Smooth muscle cell (in vitro differentiated cells): ENCODE results near the gene BACH1. TPM values are rescaled to one million over a fixed set of nuclear protein-coding genes. Genes with fewer than 3 reads are reported as not detected.

Source experiments
- DNase-seq: peaks from one replicate; lab custom pipeline; 2025; ENCODE audit not compliant: unreplicated experiment; lab: John Stamatoyannopoulos, UW
- H2AFZ ChIP-seq: fragments of 200-600 bp; sonication (generic); 2 replicates; pipeline ENCODE4 v1.6.0; 2016; ENCODE audit warnings: antibody characterized with exemption, low read depth, mild to moderate bottlenecking
- H3F3A ChIP-seq: fragments of 200-600 bp; sonication (generic); 2 replicates; pipeline ENCODE4 v1.6.0; 2017; ENCODE audit warnings: antibody characterized with exemption, low read depth
- H3K27ac ChIP-seq: fragments of 200-600 bp; sonication (generic); 2 replicates; pipeline ENCODE4 v1.5.1; 2016; ENCODE audit warnings: low read depth, mild to moderate bottlenecking
- H3K27me3 ChIP-seq: fragments of 200-600 bp; sonication (generic); 2 replicates; pipeline ENCODE4 v1.6.1; 2016; ENCODE audit warnings: low read depth, mild to moderate bottlenecking
- H3K36me3 ChIP-seq: fragments of 200-600 bp; sonication (generic); 2 replicates; pipeline ENCODE4 v1.5.1; 2016; ENCODE audit warnings: low read depth
- H3K4me1 ChIP-seq: fragments of 200-600 bp; sonication (generic); 2 replicates; pipeline ENCODE4 v1.5.1; 2016; ENCODE audit warnings: low read depth
- H3K4me2 ChIP-seq: fragments of 200-600 bp; sonication (generic); 2 replicates; pipeline ENCODE4 v1.6.0; 2016; ENCODE audit warnings: mild to moderate bottlenecking
- H3K4me3 ChIP-seq: fragments of 200-600 bp; sonication (generic); 2 replicates; pipeline ENCODE4 v1.5.1; 2016; ENCODE audit warnings: mild to moderate bottlenecking
- H3K79me2 ChIP-seq: fragments of 200-600 bp; sonication (generic); 2 replicates; pipeline ENCODE4 v1.6.0; 2016; ENCODE audit warnings: low read depth, mild to moderate bottlenecking
- H3K9ac ChIP-seq: fragments of 200-600 bp; sonication (generic); 2 replicates; pipeline ENCODE4 v1.6.0; 2016; ENCODE audit warnings: low read depth
- H3K9me3 ChIP-seq: fragments of 200-600 bp; sonication (generic); replicated peaks from 2 replicates; pipeline ENCODE4 v1.5.1; 2016; ENCODE audit warnings: low read depth
- H4K20me1 ChIP-seq: fragments of 200-600 bp; sonication (generic); 2 replicates; pipeline ENCODE4 v1.6.0; 2016; ENCODE audit warnings: low read depth
- WGBS: methylation state at CpG from one replicate; pipeline ENCODE4 v1.1.7; 2016; ENCODE audit warnings: low lambda C conversion rate; 5-methylcytosine and 5-hydroxymethylcytosine counted together
- polyA plus RNA-seq: library from polyadenylated mRNA; unstranded; fragments of >200 nt; fragmentation: Nextera tagmentation; extraction: Ambion mirVana; gene quantifications from 2 replicates; pipeline ENCODE4 v1.2.1, GENCODE V29; 2016
- total RNA-seq: library from RNA; depleted of rRNA; stranded (reverse); fragments of >200 nt; gene quantifications from 2 replicates; pipeline ENCODE4 v1.2.3, GENCODE V29; 2014
- TF ChIP-seq, protein P1 (sequence below): fragments of 200-600 bp; sonication (generic); IDR thresholded peaks from 2 replicates; pipeline ENCODE4 v1.5.1; 2017; ENCODE audit warnings: borderline replicate concordance, mild to moderate bottlenecking, antibody characterized with exemption; ENCODE audit not compliant: insufficient read depth, poor library complexity, severe bottlenecking

BACH1 gene
- total and polyA plus RNA-seq, 2 experiments from 2014 or later = 29.5 to 103 TPM

DNA sequence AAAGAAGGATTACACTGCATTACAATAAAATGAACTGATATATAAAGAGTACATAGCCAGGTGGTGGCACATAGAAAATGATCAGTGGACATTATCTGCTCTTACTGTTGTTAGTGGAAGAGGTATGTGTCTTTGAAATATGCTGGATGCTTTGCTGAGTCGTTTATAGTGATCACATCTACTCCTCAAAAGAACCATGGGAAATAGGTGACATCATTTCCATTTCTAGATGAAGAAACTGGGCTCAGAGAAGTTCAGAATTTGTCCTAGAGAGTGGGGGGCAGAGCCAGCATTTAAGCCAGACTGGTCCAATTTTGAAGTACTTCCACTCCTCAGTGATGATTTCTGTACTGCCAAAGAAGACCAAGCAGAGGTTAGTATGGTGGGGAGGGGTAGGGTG, 34.0 kb upstream of the BACH1 start:
- WGBS = 59% methylated on average over 1 of the region's 1 CpG
- no peak overlapping the region for H3K9ac ChIP-seq
- H2AFZ ChIP-seq = no peak overlapping the region

DNA sequence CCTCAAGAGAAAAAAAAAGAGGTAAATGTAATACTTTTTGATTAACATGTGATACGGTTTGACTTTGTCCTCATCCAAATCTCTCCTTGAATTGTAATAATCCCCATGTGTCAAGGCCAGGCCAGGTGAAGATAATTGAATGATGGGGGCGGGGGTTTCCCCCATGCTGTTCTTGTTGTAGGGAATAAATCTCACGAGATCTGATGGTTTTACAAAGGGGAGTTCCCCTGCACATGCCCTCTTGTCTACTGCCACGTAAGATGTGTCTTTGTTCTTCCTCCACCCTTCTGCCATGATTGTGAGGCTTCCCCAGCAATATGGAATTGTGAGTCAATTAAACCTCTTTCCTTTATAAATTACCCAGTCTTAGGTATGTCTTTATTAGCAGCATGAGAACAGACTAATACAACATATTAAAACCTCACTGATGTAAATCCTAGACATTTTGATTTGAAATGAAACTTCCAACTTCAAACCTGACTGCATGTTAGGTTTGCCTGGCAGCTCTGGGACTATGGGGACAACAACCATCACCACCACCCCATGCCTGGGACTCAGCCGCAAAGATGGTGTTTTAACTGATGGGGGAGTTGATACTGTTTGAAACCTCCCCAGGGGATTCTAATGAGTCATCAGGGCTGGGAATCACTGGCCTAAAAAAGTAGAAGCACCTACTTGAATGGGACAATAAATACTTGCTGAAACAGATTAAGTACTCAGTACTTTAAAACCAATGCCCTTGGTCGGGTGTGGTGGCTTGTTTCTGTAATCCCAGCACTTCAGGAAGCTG, 32.8 kb upstream of the BACH1 start:
- no peaks in the 10 kb centered on the region for H3K27me3 ChIP-seq
- no peaks in the 10 kb centered on the region for H3K4me1 ChIP-seq
- no peaks in the 10 kb centered on the region for H3K36me3 ChIP-seq
- H3K4me2 ChIP-seq = no peak overlapping the region
- no peak overlapping the region for H2AFZ ChIP-seq
- no peaks in the 10 kb centered on the region for H4K20me1 ChIP-seq
- no peaks in the 10 kb centered on the region for H3K9me3 ChIP-seq
- no peak overlapping the region for H3K27ac ChIP-seq
- no peaks in the 10 kb centered on the region for H3K79me2 ChIP-seq
- WGBS = 83% methylated on average over 6 of the region's 6 CpGs
- no peak overlapping the region for H3K4me3 ChIP-seq
- TF ChIP-seq, protein P1, sequence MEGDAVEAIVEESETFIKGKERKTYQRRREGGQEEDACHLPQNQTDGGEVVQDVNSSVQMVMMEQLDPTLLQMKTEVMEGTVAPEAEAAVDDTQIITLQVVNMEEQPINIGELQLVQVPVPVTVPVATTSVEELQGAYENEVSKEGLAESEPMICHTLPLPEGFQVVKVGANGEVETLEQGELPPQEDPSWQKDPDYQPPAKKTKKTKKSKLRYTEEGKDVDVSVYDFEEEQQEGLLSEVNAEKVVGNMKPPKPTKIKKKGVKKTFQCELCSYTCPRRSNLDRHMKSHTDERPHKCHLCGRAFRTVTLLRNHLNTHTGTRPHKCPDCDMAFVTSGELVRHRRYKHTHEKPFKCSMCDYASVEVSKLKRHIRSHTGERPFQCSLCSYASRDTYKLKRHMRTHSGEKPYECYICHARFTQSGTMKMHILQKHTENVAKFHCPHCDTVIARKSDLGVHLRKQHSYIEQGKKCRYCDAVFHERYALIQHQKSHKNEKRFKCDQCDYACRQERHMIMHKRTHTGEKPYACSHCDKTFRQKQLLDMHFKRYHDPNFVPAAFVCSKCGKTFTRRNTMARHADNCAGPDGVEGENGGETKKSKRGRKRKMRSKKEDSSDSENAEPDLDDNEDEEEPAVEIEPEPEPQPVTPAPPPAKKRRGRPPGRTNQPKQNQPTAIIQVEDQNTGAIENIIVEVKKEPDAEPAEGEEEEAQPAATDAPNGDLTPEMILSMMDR = no peak
- no peak for DNase-seq
- no peaks in the 10 kb centered on the region for H3F3A ChIP-seq
- no peak overlapping the region for H3K9ac ChIP-seq

More for the DNA sequence above, 34.0 kb upstream of the BACH1 start:
- TF ChIP-seq, protein P1 = no peak
- H3K79me2 ChIP-seq = no peaks in the 10 kb centered on the region
- H3K4me2 ChIP-seq = no peak overlapping the region
- no peak overlapping the region for H3K4me3 ChIP-seq
- H3K27ac ChIP-seq = no peak overlapping the region
- no peak for DNase-seq
- no peaks in the 10 kb centered on the region for H3K4me1 ChIP-seq
- no peaks in the 10 kb centered on the region for H3K36me3 ChIP-seq
- H3F3A ChIP-seq = no peaks in the 10 kb centered on the region
- H4K20me1 ChIP-seq = no peaks in the 10 kb centered on the region
- H3K9me3 ChIP-seq = no peaks in the 10 kb centered on the region
- H3K27me3 ChIP-seq = no peaks in the 10 kb centered on the region

DNA sequence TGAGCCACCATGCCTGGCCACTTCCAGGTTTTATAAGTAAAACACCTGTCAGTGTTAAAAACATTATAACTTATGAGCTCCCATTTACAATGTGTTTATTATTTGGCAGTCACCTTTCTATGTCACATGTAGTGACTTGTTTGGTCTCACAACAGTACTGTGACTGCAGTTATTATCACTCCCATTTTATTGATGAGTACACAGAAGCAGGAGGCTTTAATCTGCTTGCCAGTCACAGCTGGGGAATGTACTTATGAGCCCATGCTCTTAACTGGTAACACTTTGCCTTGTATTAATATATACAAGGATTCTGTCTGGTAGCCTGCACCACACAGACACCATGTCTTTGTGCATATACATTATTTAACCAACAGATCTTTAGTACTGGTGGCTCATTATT, 31.1 kb upstream of the BACH1 start:
- no peak for DNase-seq
- Histone ChIP-seq H3F3A (no peaks in the 10 kb centered on the region), H3K79me2 (no peaks in the 10 kb centered on the region), H4K20me1 (no peaks in the 10 kb centered on the region), H3K9me3 (no peaks in the 10 kb centered on the region), H3K27ac (no peak overlapping the region), H3K4me1 (no peaks in the 10 kb centered on the region), H3K4me2 (no peak overlapping the region), H3K36me3 (no peaks in the 10 kb centered on the region), H3K4me3 (no peak overlapping the region), H3K27me3 (no peaks in the 10 kb centered on the region), H3K9ac (no peak overlapping the region), H2AFZ (no peak overlapping the region)
- TF ChIP-seq, protein P1 = no peak

DNA sequence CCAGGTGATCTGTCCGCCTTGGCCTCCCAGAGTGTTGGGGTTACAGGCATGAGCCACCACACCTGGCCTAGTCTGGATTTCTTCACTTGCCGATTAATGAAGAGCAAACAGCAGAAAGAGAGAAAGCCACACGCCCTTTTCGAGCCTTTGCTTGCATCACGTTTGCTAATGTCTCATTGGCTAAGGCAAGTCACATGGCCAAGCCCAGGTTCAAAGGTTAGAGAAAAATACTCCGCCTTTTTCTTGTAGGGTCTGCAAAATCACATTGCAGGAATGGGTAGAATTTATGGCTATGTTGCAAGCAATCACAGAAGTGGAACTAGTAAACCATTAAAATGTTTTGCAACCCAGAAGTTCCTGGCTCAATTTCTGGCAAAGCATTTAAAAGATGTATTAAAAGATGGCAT, 26.8 kb upstream of the BACH1 start:
- Histone ChIP-seq H3K27me3 (no peaks in the 10 kb centered on the region), H3K4me3 (no peak overlapping the region), H2AFZ (no peak overlapping the region), H4K20me1 (no peaks in the 10 kb centered on the region), H3K4me2 (no peak overlapping the region), H3F3A (no peaks in the 10 kb centered on the region), H3K79me2 (no peaks in the 10 kb centered on the region), H3K27ac (no peak overlapping the region), H3K36me3 (no peaks in the 10 kb centered on the region), H3K4me1 (no peaks in the 10 kb centered on the region), H3K9ac (no peak overlapping the region), H3K9me3 (no peaks in the 10 kb centered on the region)
- WGBS = 95% methylated on average over 6 of the region's 6 CpGs
- TF ChIP-seq, protein P1 = no peak
- no peak for DNase-seq
